Motor neuron (in vitro differentiated cells): Measurements from ENCODE around the gene PITRM1. TPM values are rescaled to one million over a fixed set of nuclear protein-coding genes. Genes with fewer than 3 reads are reported as not detected.

Experiments
- ATAC-seq, 8 experiments: fragments of 200-7000 bp; cut with Tn5 transposase; replicated peaks in 6 of 8; 2 replicates each; pipeline ENCODE4 v1.8.0; 2021; ENCODE audit warnings: mild to moderate bottlenecking in 8 of 8, moderate library complexity in 8 of 8
- H3K27ac ChIP-seq, 2 donors: fragments of 250-450 bp; sonication (Bioruptor Pico); 2 replicates each; pipeline ENCODE4 v1.9.0; 2021; ENCODE audit warnings: antibody characterized with exemption in 2 of 2, mild to moderate bottlenecking in 2 of 2, moderate library complexity in 1 of 2
- H3K4me1 ChIP-seq, 2 donors: fragments of 250-450 bp; sonication (Bioruptor Pico); replicated peaks in 1 of 2; 2 replicates each; pipeline ENCODE4 v1.6.1; 2021; ENCODE audit warnings: antibody characterized with exemption in 2 of 2, mild to moderate bottlenecking in 2 of 2, moderate library complexity in 1 of 2
- H3K4me3 ChIP-seq, 5 donors: fragments of 250-450 bp; sonication (Bioruptor Pico); 2 replicates each; pipeline ENCODE4 v1.9.0; 2021; ENCODE audit warnings: antibody characterized with exemption in 5 of 5, mild to moderate bottlenecking in 5 of 5, moderate library complexity in 4 of 5
- WGBS, 10 experiments: fragments of 450-650 bp; shearing (Covaris generic); methylation state at CpG; one replicate each; pipeline ENCODE4 v1.0.0; 2022; 5-methylcytosine and 5-hydroxymethylcytosine counted together
- in situ Hi-C, 9 experiments: fragments of 400-800 bp; cut with MboI; loops; one replicate each; pipeline ENCODE4 v1.15.0; 2021; ENCODE audit warnings: low sequenced_read_pairs in 9 of 9, low pct_unique_long_range_greater_than_20kb in 2 of 9; ENCODE audit not compliant: unreplicated experiment in 9 of 9
- total RNA-seq, 8 experiments: library from RNA; unstranded; fragments of 300-600 nt; gene quantifications; 2 replicates each; pipeline versions ENCODE4 v1.2.3 to v1.2.4, GENCODE V29; 2022

PITRM1 gene
- total RNA-seq, 8 experiments from 2014 or later, result 33.2 to 153 (median 56.6) TPM

DNA sequence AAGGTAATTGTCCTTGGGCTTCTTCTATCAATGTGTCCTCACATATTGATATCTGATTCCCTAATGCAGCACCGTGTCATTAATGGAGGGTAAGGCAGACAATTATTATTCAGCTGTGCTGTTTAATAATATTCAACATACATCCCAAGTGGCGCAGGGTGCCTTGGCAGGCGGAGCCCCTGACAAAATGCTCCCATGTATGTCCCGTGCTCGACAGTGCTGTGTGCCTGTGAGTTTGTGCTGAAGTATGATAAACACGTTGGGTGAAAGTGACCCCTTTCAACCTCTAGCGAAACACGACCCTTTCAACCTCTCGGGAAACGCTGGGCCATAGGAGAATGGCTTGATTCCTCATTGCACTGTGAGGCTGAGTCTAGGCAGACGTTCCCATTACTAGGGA is 73.9 kb downstream of the PITRM1 start:
- Histone ChIP-seq H3K27ac (no peak overlapping the region), H3K4me3 (no peak overlapping the region), H3K4me1 (peaks cover 10% of the 10 kb centered on the region in 2 donors)
- ATAC-seq, result no peak
- in situ Hi-C loops, result no loop called here
- WGBS, 10 experiments, result 20 to 93% (median 81%) methylated on average over 1 to 9 of the region's 11 CpGs; no CpG with 5 or more reads in 1 of the 10 experiments

DNA sequence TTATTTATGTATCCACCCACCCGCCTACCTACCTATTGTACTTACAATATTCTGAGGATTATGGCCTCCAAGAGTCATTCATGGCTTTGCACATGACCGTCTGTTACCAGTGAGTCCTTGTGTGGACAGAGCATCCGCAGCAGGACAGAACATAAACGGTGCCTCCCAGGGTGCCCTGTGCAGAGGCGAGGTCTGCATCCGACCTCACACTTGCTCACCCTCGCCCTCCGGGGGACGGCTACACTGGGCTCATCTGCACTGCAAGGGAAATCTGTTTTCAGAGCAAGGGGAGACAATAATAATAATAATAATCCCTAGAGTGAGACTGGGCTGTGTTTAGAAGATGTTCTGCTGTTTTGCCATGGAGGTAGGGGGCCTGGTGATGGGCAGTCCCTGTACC is 75.4 kb downstream of the PITRM1 start:
- in situ Hi-C loops, result no loop called here
- ATAC-seq, result no peak
- H3K4me1 ChIP-seq, result peaks cover 10% of the 10 kb centered on the region in 2 donors
- no peak overlapping the region for H3K27ac ChIP-seq
- WGBS, 10 experiments, result 66 to 93% (median 76%) methylated on average over 1 to 9 of the region's 9 CpGs; no CpG with 5 or more reads in 4 of the 10 experiments
- H3K4me3 ChIP-seq, result no peak overlapping the region

DNA sequence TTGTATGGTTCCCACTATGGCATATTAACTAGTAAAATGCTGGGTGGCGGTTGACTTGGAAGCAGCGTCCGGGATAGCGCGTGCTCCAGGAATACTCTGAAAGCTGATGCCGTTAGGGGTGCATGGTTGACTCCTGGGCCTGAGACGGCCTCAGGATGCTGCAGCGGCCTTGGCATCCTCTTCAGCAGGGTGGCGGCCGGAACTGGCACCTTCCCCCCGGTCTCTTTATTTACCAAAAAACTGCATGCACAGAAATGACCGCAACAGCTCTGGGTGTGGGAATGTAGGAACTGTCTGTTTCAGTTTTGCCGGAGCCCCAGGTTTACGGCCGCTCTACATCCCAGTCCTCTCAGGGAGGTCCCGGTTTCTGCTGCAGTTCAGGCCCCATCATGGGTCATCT is 76.4 kb downstream of the PITRM1 start:
- WGBS, 10 experiments, result 0 to 100% (median 90%) methylated on average over 1 to 9 of the region's 16 CpGs; no CpG with 5 or more reads in 4 of the 10 experiments
- in situ Hi-C loops, result no loop called here
- Histone ChIP-seq H3K4me1 (peaks cover 10% of the 10 kb centered on the region in 2 donors), H3K4me3 (no peak overlapping the region), H3K27ac (no peak overlapping the region)
- peak in 7 of 8 experiments; percentile 6 to 41 (median 18) for ATAC-seq

DNA sequence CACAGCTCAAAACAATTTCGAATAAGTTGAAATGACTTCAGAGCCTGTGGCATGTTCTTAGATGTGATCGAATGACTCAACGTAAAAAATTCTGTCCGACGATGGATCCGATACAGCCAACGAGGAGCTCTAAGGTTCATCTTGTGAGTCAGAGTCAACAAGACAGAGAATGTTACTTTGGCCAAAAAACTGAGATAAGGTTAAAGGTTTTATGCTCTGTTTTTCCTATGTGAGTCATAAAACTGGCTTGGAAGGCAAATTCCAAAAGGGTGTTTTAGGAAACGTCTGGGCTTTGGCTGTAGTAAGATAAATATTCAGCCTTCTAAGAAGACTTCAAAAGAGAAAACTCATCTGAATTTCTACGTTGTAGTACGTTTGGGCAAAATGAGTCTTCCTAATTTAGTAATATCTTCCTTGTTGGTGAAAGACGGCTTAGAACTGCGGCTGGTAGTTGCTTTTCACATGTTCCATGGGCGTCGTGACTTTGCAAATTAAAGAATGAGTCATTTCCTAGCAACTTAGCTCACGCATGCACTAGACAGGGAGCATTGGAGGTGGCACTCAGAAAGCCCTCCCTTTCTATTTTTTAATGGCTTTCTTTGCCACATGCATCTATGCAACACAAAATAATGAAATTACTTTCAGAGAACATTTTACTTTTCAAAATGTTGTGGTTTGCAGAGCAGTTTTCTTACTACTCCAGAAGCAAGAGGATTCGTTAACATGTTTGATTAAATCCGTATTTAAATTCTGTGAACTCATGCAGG is 77.0 kb downstream of the PITRM1 start:
- Histone ChIP-seq H3K27ac (no peak overlapping the region), H3K4me1 (peaks cover 10% of the 10 kb centered on the region in 2 donors), H3K4me3 (no peak overlapping the region)
- 0 to 71% (median 49%) methylated on average over 4 to 17 of the region's 17 CpGs for WGBS, 10 experiments
- in situ Hi-C loops, result no loop called here
- peak; percentile 73 to 93 (median 84) for ATAC-seq

DNA sequence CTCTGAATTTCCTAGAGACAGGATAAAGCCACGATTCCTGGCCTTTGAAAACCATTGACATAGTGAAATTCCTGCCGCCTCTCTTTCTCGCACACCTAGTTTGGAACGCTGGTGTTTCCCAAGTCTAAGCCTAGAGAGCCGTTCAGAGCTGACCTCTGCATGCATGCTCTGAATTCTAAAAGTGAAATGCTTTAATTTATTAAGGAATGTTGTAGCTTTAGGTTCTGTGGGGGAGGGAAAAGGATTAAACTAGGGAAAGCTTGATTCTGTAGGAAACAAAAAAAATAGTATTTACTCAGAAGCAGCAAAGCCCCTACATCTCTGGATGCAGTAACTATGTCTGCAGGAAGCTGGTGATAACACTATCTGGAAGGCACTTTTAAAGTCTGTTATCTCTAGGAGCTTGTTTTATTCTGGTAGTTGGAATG is 78.0 kb downstream of the PITRM1 start:
- no peak overlapping the region for H3K27ac ChIP-seq
- in situ Hi-C loops, result no loop called here
- 20 to 100% (median 86%) methylated on average over 1 to 5 of the region's 5 CpGs; no CpG with 5 or more reads in 2 of the 10 experiments for WGBS, 10 experiments
- no peak overlapping the region for H3K4me3 ChIP-seq
- peaks cover 10% of the 10 kb centered on the region in 2 donors for H3K4me1 ChIP-seq
- ATAC-seq, result no peak

DNA sequence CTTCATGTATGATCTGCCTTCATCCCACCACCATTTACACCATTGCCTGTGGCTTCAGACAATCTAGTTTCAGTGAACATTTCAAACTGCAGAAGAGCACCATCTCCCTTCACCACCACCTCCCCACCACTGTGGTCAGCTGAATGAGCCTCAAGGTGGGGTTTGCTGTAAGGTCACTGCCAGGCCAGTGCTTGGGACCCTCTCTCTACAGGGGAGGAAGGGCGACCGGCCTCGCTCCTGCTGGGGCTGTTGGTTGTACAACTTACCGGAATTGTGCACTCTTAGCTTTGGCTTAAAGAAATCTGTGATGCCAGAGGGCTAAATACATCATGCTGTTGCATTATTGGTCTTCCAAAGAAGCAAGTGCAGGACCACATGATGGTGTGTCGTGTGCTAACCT is 78.6 kb downstream of the PITRM1 start:
- no peak for ATAC-seq
- in situ Hi-C loops, result no loop called here
- Histone ChIP-seq H3K27ac (no peak overlapping the region), H3K4me1 (peaks cover 10% of the 10 kb centered on the region in 2 donors), H3K4me3 (no peak overlapping the region)
- WGBS, 10 experiments, result 71 to 100% (median 100%) methylated on average over 1 to 4 of the region's 5 CpGs; no CpG with 5 or more reads in 4 of the 10 experiments

DNA sequence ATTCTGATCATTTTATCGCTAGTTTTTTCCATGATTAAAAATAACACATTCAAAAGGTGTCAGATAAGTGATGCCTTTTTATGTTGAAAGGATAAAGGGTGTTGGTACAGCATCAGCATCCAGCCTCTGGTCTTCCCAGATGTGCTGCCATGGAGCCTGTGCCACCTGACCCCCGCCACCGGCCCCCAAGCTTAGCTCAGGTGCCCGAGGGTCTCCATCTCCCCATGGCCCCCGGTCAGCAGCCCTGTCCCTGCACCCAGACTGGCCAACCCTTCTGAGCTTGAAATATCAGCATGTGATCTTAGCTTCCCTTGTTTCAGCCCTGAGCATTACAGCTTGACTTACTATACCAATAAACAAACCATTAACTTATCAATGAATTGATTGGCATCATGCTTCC is 80.7 kb downstream of the PITRM1 start:
- in situ Hi-C loops, result no loop called here
- no peak overlapping the region for H3K4me3 ChIP-seq
- H3K27ac ChIP-seq, result no peak overlapping the region
- 0 to 100% (median 90%) methylated on average over 1 to 4 of the region's 5 CpGs; no CpG with 5 or more reads in 6 of the 10 experiments for WGBS, 10 experiments
- no peak for ATAC-seq
- peaks cover 10% of the 10 kb centered on the region in 2 donors for H3K4me1 ChIP-seq

DNA sequence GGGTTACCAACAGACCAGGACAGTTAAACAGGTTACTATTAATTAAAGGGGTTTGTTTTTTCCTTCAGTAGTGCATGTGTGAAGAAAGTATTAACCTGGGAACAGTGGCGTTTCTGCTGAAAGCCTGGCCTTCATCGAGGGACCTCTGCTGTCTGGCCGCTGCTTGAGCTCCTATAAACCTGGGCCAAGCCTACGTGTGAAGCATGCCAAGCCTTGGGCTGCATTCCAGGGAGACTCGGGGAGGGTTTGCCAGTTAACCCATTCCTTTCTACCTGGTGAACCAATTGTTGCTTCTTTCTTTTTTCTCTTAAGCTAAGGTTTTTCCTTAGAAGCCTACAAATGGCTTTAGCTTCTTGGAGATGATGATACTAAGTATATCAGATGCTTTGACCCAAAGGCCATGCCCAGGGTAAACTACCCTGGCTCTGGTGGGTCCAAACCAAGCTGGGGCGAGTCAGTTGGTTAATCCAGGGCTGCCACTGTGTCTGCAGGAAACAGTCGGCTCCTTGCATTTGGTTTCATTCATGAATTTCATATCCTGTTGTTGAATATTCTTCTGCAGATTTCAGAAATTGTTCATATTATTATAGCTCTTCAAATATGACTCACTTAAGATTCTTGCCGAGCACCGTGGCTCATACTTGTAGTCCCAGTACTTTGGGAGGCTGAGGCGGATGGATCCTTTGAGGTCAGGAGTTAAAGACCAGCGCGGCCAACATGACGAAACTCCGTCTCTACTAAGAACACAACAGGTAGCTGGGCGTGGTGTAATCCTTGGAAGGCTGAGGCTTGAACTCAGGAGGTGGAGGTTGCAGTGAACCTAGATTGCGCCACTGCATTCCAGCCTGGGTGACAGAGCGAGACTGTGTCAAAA is 81.4 kb downstream of the PITRM1 start:
- WGBS, 10 experiments, result 0 to 90% (median 43%) methylated on average over 3 to 16 of the region's 17 CpGs; no CpG with 5 or more reads in 1 of the 10 experiments
- peak in 2 of 8 experiments; percentile 3 to 34 for ATAC-seq
- Histone ChIP-seq H3K27ac (no peak overlapping the region), H3K4me3 (no peak overlapping the region), H3K4me1 (peaks cover 10% of the 10 kb centered on the region in 2 donors)
- in situ Hi-C loops, result no loop called here

DNA sequence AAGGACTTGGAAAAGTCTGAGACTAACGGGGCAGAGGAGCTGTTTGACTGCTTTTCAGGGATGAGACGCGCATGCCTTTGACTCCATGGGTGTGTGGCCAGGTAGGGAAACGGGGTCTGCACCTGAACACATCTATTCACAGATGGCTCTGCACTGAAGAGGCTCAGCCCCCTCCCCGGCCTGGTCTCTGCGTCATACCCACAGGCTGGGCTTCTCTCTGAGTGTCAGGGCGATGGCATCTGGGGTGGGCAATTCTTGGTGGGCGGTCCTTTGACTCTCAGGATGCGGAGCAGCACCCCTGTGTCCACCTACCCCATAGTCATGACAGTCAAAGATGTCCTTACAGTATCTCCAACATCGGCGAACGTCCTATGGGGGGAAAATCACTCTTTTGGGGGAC is 82.2 kb downstream of the PITRM1 start:
- H3K27ac ChIP-seq, result no peak overlapping the region

More for the DNA sequence above, 82.2 kb downstream of the PITRM1 start:
- Histone ChIP-seq H3K4me3 (no peak overlapping the region), H3K4me1 (peaks cover 5 to 7% of the 10 kb centered on the region in 2 donors)
- WGBS, 10 experiments, result 60 to 96% (median 73%) methylated on average over 2 to 9 of the region's 12 CpGs; no CpG with 5 or more reads in 3 of the 10 experiments
- no peak for ATAC-seq
- in situ Hi-C loops, result no loop called here

Other genes starting within 250 kb of the PITRM1 start
- gene PFKP, start 105.2 kb downstream of the PITRM1 start, total RNA-seq, result 100 to 1,000 TPM in 6 of 8 experiments, 10 to 100 TPM in 2; 50.3 to 277 (median 142) TPM